ENCODE results near the gene AQP12A. TPM values are rescaled to one million over a fixed set of nuclear protein-coding genes. Genes with fewer than 3 reads are reported as not detected.
"Not testable (repeated sequence)": the region's sequence is repeated elsewhere in the genome, so short reads cannot be mapped to it uniquely, and the experiment has no call there.

AQP12A gene
- total RNA-seq, 4 donors from 2014 or later: not detected

DNA sequence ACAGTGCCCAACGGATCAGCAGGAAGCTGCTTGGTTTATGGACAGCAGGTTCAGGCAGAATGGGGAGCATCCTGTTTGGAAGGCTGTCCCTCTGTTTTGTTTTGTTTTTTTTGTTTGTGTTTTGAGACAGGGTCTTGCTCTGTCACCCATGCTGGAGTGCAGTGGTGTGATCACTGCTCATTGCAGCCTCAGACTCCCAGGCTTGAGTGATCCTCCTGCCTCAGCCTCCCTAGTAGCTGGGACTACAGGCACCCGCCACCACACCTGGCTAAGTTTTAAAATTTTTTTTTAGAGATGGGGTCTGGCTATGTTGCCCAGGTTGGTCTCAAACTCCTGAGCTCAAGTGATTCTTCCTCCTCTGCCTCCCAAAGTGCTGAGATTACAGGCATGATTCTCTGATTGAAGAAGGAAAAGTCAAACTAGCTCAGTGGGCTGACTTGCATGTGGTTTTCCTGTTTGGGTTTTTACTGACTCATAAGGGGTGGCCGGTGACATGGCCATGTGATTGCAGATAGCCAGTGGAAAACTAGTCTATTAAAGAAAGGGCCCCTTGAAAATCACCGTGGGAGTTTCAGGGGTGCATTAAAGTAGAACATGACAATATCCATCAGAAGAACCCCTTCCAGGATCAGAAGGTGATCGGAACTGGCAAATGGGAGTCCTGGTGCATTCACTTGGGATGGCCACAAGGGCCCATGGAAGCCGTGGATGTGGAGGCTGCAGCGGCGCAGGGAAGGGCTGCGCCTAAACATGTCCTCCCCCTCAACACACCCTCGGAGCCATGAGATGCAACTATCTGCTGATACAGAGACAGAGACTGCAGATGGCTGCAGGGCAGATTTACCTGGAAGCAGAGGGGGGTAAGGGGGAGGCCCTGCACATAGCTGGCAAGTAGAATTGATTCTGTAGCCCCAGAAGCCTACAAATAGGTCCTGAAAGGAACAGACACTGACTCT is 35.5 kb upstream of the AQP12A start:
- Histone ChIP-seq H3K27ac (no peak overlapping the region), H3K4me1 (no peaks in the 10 kb centered on the region), H3K27me3 (peaks cover 0 to 69% (median 0%) of the 10 kb centered on the region in 4 donors), H3K4me3 (no peak overlapping the region), H3K9me3 (no peaks in the 10 kb centered on the region), H3K36me3 (no peaks in the 10 kb centered on the region)
- no peak for DNase-seq
- TF ChIP-seq, protein P1, sequence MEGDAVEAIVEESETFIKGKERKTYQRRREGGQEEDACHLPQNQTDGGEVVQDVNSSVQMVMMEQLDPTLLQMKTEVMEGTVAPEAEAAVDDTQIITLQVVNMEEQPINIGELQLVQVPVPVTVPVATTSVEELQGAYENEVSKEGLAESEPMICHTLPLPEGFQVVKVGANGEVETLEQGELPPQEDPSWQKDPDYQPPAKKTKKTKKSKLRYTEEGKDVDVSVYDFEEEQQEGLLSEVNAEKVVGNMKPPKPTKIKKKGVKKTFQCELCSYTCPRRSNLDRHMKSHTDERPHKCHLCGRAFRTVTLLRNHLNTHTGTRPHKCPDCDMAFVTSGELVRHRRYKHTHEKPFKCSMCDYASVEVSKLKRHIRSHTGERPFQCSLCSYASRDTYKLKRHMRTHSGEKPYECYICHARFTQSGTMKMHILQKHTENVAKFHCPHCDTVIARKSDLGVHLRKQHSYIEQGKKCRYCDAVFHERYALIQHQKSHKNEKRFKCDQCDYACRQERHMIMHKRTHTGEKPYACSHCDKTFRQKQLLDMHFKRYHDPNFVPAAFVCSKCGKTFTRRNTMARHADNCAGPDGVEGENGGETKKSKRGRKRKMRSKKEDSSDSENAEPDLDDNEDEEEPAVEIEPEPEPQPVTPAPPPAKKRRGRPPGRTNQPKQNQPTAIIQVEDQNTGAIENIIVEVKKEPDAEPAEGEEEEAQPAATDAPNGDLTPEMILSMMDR (IDR thresholded peaks at IDR 0.05): no peak
- TF ChIP-seq POLR2A (IDR thresholded peaks at IDR 0.05): no peak
- 70 to 71% methylated on average over 9 to 10 of the region's 10 CpGs for WGBS, 2 donors
- intact Hi-C loops (cut with DNase I): no loop called here

DNA sequence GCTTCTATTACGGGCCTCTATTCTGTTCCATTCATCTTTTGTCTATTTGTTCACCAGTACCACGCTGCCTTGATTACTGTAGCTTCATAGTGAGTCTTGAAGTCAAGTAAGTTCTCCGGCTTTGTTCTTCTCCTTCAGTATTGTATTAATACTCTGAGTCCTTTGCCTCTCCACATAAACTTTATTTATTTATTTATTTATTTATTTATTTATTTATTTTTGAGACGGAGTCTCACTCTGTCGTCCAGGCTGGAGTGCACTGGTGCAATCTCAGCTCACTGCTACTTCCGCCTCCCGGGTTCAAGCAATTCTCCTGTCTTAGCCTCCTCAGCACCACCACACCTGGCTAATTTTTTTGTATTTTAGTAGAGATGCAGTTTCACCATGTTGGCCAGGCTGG is 31.8 kb upstream of the AQP12A start:
- H3K4me1 ChIP-seq; intact Hi-C loops (cut with DNase I); H3K36me3 ChIP-seq; DNase-seq; H3K4me3 ChIP-seq; H3K27ac ChIP-seq: not testable (repeated sequence)
- H3K9me3 ChIP-seq: peaks cover 0 to 11% (median 5%) of the 10 kb centered on the region in 3 donors
- peaks cover 0 to 69% (median 1%) of the 10 kb centered on the region in 4 donors for H3K27me3 ChIP-seq
- 83 to 84% methylated on average over 7 of the region's 7 CpGs for WGBS, 2 donors

DNA sequence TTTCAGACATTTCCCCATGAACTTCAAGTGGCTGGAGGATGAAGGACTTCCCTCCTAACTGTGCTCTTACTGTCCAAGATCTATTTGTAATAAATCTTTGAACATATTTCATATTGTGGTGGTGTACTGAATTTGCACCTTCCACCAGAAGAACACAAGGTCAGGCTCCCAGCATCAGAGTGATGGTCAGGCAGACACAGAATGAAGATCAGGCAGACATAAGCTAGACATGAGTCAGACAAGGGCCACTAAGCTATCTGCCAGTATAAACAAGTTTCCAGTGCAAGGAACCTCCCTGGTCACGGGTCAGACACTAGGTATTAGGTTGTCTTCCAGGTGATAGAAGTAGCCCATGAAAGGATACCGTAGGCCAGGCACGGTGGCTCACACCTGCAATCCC is 29.0 kb upstream of the AQP12A start:
- H3K27me3 ChIP-seq: peaks cover 0 to 68% (median 1%) of the 10 kb centered on the region in 4 donors
- WGBS, 2 donors: 65 to 75% methylated on average over 2 to 3 of the region's 3 CpGs
- H3K4me3 ChIP-seq: no peak overlapping the region
- TF ChIP-seq, protein P1 (IDR thresholded peaks at IDR 0.05): no peak
- TF ChIP-seq POLR2A (IDR thresholded peaks at IDR 0.05): no peak
- H3K4me1 ChIP-seq: no peaks in the 10 kb centered on the region
- intact Hi-C loops (cut with DNase I): no loop called here
- H3K9me3 ChIP-seq: peaks cover 0 to 20% (median 5%) of the 10 kb centered on the region in 3 donors
- no peak for DNase-seq
- no peak overlapping the region for H3K27ac ChIP-seq
- H3K36me3 ChIP-seq: no peaks in the 10 kb centered on the region

DNA sequence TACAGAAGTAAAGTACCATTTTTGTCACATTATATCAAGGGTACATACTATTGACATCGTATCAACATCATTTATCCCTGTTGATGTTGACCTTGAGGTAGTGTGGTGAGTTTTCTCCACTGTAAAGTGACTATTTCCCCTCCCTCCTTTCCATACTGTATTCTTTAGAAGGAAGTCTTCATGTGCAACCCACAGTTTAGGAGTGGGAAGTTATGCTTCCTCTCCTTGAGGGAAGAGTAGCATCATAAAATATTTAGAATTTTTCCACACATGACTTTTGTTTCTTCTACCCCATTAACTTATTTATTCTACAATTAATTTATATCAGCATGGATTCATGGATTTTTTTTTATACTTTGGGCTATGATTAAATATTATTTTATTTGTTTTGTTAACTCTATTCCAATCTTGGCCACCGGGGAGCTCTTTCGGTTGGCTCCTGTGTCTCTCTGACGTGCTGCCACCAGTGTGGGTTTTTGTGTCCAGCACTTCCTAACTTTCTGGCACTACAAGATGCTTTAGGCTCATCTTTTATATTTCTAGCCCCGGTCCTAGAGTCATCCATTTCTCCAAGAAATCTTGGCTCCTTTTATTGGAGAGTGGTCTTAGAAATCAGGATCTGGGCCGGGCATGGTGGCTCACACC is 28.0 kb upstream of the AQP12A start:
- no peak overlapping the region for H3K27ac ChIP-seq
- intact Hi-C loops (cut with DNase I): no loop called here
- H3K36me3 ChIP-seq: no peaks in the 10 kb centered on the region
- DNase-seq: no peak
- peaks cover 0 to 64% (median 1%) of the 10 kb centered on the region in 4 donors for H3K27me3 ChIP-seq
- no peak for TF ChIP-seq POLR2A (IDR thresholded peaks at IDR 0.05)
- TF ChIP-seq, protein P1 (IDR thresholded peaks at IDR 0.05): no peak
- WGBS, 2 donors: 39 to 60% methylated on average over 6 of the region's 6 CpGs
- no peaks in the 10 kb centered on the region for H3K4me1 ChIP-seq
- no peak overlapping the region for H3K4me3 ChIP-seq
- H3K9me3 ChIP-seq: peaks cover 0 to 20% (median 5%) of the 10 kb centered on the region in 3 donors

DNA sequence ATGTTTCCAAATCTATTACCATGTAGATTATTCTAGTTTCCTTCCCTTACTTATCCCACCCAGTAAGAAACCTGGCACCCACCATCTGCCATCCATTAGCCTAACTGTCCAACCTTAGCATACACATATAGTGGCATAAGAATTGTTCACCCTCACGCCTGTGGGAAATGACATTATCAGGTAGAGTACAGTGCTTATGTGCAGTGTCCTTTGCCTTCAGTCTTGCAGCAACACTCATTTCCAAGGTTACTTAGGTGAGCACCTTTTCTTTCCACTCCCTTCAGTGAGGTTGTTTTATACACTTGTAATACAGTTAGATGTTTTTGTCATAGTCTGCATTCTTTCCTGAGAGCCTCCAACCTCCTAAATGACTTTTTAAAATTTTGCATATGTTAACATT is 27.0 kb upstream of the AQP12A start:
- H3K27ac ChIP-seq: no peak overlapping the region
- peaks cover 0 to 20% (median 5%) of the 10 kb centered on the region in 3 donors for H3K9me3 ChIP-seq
- no peak overlapping the region for H3K4me3 ChIP-seq
- WGBS, 2 donors: 60 to 79% methylated on average over 1 of the region's 1 CpG
- no peaks in the 10 kb centered on the region for H3K4me1 ChIP-seq
- no peaks in the 10 kb centered on the region for H3K36me3 ChIP-seq
- DNase-seq: no peak
- intact Hi-C loops (cut with DNase I): no loop called here
- H3K27me3 ChIP-seq: peaks cover 0 to 64% (median 1%) of the 10 kb centered on the region in 4 donors
- TF ChIP-seq, protein P1 (IDR thresholded peaks at IDR 0.05): no peak
- TF ChIP-seq POLR2A (IDR thresholded peaks at IDR 0.05): no peak
